HG03521 (cell line): ENCODE data around the gene SPRED2.
A peak's percentile ranks its signal among the peaks of the same experiment; 100 is the strongest.

Experiments
- ATAC-seq: cut with Tn5 transposase; IDR thresholded peaks from one replicate; pipeline ENCODE4 v1.9.1; 2021; ENCODE audit warnings: mild to moderate bottlenecking, moderate library complexity; ENCODE audit not compliant: unreplicated experiment

The SPRED2 gene

GRCh38 chr2:65432227-65433190 is at the start of gene SPRED2:
SPRED2 (minus strand) TSS chr2:65432599; CDS start chr2:65431987, 612 bp downstream.
- ATAC-seq = peak; percentile 27

GRCh38 chr2:65481961-65482360 is 49.6 kb upstream of the SPRED2 start:
- no peak for ATAC-seq

GRCh38 chr2:65479524-65479923 is 47.1 kb upstream of the SPRED2 start:
- no peak for ATAC-seq

GRCh38 chr2:65478498-65479135 is 46.2 kb upstream of the SPRED2 start:
- no peak for ATAC-seq

GRCh38 chr2:65477590-65477989 is 45.2 kb upstream of the SPRED2 start:
- no peak for ATAC-seq

GRCh38 chr2:65476778-65477177 is 44.4 kb upstream of the SPRED2 start:
- ATAC-seq = no peak

- ATAC-seq = no peak
Observed at GRCh38 chr2:65475000-65475399, 42.6 kb upstream of the SPRED2 start.

- no peak for ATAC-seq
Observed at GRCh38 chr2:65473045-65473444, 40.6 kb upstream of the SPRED2 start.

- ATAC-seq = no peak
Observed at GRCh38 chr2:65471409-65471808, 39.0 kb upstream of the SPRED2 start.

- ATAC-seq = no peak
Observed at GRCh38 chr2:65466551-65466950, 34.2 kb upstream of the SPRED2 start.

- ATAC-seq = no peak
Observed at GRCh38 chr2:65465857-65466256, 33.5 kb upstream of the SPRED2 start.

GRCh38 chr2:65465124-65465523 is 32.7 kb upstream of the SPRED2 start:
- no peak for ATAC-seq

GRCh38 chr2:65464604-65465003 is 32.2 kb upstream of the SPRED2 start:
- ATAC-seq = no peak

GRCh38 chr2:65458999-65459398 is 26.6 kb upstream of the SPRED2 start:
- ATAC-seq = no peak

GRCh38 chr2:65456886-65457285 is 24.5 kb upstream of the SPRED2 start:
- ATAC-seq = no peak

GRCh38 chr2:65456064-65456463 is 23.7 kb upstream of the SPRED2 start:
- ATAC-seq = no peak

- no peak for ATAC-seq
Observed at GRCh38 chr2:65453916-65454315, 21.5 kb upstream of the SPRED2 start.

- no peak for ATAC-seq
Observed at GRCh38 chr2:65452150-65452895, 19.9 kb upstream of the SPRED2 start.

- ATAC-seq = no peak
Observed at GRCh38 chr2:65450810-65451209, 18.4 kb upstream of the SPRED2 start.

- ATAC-seq = no peak
Observed at GRCh38 chr2:65450393-65450792, 18.0 kb upstream of the SPRED2 start.

GRCh38 chr2:65443509-65444186 is 11.2 kb upstream of the SPRED2 start:
- no peak for ATAC-seq
